GM19438 (cell line): ENCODE results near the gene ZDHHC5.
A peak's percentile ranks its signal among the peaks of the same experiment; 100 is the strongest.

Experiments used
- ATAC-seq: cut with Tn5 transposase; IDR thresholded peaks from one replicate; pipeline ENCODE4 v1.9.1; 2021; ENCODE audit warnings: low read depth; ENCODE audit not compliant: unreplicated experiment

The ZDHHC5 gene, protein sequence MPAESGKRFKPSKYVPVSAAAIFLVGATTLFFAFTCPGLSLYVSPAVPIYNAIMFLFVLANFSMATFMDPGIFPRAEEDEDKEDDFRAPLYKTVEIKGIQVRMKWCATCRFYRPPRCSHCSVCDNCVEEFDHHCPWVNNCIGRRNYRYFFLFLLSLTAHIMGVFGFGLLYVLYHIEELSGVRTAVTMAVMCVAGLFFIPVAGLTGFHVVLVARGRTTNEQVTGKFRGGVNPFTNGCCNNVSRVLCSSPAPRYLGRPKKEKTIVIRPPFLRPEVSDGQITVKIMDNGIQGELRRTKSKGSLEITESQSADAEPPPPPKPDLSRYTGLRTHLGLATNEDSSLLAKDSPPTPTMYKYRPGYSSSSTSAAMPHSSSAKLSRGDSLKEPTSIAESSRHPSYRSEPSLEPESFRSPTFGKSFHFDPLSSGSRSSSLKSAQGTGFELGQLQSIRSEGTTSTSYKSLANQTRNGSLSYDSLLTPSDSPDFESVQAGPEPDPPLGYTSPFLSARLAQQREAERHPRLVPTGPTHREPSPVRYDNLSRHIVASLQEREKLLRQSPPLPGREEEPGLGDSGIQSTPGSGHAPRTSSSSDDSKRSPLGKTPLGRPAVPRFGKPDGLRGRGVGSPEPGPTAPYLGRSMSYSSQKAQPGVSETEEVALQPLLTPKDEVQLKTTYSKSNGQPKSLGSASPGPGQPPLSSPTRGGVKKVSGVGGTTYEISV

DNA sequence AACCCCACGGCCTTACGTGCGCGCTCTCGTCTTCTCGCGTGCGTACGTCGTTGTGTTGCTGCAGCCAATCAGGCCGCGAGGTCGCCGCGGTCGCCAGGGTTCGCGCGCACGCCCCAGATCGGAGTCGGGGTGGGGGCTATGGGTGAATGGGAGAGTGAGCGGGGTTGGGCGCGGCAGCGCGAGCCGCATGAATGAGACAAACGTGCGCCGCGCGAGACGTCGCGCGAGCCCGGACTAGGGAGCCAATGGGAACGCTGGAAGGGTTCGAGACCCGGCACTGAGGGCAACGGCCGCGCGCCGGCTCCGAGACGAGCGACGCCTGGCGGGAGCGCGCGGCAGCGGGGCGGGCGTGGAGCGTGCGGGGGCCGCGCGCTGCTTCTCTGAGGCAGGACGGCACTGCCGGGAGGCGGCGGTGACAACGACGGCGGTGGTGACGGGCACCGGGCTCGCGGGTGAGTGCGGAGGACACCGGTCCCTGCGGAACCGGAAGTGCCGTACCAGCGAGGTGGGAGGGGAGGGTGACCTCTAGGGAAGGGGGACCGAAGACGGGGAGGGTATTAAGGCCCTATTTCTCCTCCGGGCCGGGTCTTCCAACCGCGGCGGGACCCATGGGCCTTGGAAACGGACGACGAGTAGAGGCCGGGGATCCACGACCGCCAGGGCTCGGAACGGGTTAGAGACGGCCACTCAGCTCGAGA lies at the start of gene ZDHHC5:
TSS of gene ZDHHC5 (plus strand) at position 379 of the 698 bp plus-strand sequence. CDS start 4,977 bp downstream, outside the sequence.
- peak; percentile 81 for ATAC-seq

DNA sequence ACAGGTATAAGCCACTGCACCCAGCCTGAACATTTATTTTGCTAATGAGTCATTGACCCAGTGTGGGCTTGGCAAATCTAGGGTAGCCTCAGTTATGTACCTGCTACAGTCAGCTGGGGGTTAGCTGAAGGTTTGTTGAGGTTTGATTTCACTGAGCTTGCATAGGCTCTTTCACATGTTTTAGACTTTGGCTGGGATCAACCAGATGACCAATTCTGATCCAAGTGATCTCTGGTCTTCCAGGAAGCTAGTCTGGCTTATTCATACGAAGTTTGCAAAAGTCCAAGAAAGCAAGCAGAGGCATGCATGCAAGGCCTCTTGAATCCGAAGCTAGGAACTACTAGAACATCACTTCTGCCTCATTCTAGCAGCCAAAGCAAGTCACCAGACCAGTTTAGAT lies 49.5 kb upstream of the ZDHHC5 start:
- no peak for ATAC-seq

DNA sequence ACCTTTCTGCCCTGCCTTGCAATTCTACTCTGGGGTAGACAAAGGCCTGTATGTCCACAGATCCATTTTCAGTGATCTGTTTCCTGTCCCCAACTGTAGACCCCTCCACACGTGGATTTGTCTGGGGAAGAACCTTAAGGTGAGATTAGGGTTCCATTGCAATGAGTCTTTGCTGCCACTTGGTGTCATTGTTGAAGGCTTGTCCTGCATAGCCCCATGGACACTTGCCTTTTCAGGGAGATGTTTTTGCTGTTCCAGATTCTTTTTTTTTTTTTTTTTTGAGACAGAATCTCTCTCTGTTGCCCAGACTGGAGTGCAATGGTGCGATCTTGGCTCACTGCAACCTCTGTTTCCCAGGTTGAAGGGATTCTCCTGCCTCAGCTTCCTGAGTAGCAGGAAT lies 48.6 kb upstream of the ZDHHC5 start:
- no peak for ATAC-seq

DNA sequence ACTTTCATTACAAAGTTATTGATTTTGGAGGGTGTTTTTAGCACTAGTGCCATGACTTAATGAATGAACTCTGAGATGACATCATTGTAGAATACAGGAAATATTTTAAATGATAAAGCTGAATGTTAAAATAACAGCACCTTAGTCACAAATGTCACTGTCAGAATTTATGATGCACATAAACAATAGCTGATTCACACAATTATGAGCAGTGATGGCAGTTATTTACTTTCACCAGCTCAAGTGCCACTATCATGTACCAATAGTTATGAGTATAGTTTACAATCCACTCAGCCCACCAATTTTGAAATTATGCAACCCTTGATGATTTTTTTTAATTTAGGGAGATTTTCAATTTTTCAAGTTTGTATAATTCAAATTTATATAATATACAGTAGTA lies 47.4 kb upstream of the ZDHHC5 start:
- no peak for ATAC-seq

DNA sequence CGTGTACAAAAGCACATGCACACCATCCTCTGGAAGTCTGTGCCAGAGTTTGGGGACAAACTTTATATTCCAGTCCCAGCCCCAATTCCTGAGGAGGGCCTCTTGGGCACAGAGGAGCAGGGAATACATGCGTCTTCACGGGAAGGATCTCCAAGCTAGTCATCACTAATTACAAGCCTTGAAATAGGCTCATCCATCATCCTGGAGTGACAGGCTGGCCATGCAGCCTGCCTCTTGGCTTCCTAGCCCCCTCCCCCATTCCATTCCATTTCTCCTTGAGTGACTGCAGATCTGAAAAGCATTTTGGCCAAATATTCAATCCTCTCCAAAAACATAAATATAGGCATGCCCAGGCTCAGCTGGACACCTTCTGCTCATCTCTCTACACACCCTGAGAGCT lies 45.7 kb upstream of the ZDHHC5 start:
- no peak for ATAC-seq

DNA sequence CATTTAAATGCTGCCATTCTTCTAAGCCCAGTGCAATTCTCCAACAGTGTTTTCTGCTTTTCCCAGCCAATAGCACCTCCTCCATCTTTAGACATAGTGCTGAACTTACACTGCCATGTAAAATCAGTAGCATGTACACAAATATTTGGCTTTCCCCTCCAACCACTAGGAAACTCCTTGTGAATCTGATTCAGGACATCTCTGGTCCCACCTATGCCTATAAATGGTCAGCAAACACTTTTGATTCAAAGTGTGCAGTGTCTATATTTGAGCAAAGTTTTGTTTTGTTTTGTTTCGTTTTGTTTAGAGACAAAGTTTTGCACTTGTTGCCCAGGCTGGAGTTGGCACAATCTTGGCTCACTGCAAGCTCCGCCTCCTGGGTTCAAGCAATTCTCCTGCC lies 43.0 kb upstream of the ZDHHC5 start:
- no peak for ATAC-seq

DNA sequence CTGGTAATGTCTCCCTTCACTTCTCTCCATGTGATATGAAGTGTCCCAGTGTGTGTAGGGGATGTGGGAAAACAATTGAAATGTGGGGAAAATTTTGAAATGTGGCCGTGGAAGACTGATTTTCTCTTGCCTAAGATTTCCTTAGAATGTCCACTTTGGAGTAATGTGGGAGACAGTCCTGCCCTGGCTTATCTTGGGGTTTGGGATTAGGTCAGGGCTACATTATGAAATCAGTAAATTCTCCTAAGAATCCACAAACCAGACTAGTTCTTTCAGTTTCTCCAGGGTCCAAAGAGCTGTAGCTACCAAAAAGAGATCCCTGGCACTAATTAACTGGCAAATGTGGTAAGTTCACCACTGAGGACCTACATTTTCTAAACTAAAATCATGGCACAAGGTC lies 41.0 kb upstream of the ZDHHC5 start:
- ATAC-seq = no peak

DNA sequence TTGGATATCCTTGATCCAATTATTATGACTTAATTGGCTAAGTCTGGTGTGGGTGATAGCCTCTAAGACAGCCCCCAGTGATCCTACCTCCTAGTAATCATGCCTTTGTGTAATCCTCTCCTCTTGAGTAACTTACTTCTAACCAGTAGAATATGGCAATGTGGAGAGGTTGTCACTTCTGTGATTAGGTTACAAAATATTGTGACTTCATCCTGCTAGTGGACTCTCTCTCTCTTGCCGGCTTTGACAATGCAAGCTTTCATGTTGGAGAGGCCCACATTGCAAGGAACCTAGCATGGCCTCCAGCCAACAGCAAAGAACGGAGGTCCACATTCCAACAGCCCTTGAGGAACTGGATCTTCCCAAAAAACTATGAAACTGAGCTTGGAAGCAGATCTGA lies 37.7 kb upstream of the ZDHHC5 start:
- no peak for ATAC-seq

DNA sequence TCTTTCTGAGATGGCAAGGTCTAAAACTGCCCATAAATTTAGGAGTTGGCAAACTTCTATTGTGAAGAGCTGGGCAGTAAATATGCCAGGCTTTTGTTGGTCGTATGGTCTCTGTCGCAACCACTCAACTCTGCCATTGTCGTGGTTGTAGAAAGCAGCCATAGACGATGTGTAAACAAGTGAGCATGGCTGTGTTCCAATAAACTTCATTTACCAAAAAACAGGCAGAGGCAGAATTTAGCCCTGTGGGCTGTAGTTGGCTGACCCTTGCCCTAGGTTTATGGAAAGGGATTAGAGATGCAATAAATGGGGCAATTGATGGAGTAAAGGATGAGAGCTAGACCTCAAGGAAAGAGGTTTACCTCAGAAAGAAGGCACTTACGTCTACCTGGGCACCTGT lies 35.8 kb upstream of the ZDHHC5 start:
- ATAC-seq = no peak

DNA sequence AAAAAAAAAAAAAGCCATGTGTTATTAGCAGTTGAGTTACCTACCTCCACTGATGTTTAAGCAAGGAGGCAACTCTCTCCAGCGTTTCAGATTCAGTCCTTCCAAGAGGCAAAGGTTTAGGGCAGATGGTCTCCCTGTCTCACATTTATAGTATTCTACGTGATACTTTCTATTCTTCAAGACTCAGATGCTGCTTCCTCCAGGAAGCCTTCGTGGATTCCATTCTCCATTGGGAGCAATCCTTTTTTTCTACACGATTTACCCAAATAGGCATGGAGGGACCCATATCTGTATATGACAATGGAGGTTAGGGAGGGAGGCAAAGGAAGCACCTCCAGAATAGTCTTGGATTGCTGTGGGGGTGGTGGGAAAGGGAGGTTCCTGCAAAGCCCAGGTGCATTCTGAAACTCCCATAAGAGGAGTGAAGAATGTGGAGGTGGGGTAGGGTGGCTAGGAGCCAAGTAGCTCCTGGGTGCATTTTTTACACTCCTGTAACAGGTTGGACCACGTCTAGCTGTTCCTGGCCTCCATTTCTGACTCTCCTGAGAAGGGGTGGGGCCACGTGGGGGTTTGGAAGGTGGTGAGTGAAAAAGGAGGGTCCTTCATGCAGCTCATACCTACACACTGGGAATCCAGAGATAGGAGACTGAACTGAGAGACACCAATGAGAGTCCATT lies 34.4 kb upstream of the ZDHHC5 start:
- no peak for ATAC-seq

DNA sequence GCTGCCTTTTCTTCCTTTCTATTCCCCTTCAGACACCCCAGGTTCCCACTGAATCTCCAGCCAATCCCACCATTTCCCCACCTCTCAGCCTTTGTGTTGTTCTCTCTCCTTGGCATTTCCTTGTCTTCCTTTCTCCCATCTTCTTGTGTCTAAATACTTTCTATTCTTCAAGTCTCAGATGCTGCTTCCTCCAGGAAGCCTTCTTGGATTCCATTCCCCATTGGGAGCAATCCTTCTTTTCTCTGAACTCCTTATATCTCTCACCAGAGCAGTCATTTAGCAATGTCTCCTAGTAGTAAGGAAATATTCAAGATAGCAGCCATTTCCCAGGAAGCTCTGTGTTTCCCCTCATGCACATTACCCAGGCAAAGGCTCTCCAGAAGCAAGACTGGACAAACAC lies 33.6 kb upstream of the ZDHHC5 start:
- ATAC-seq = no peak

DNA sequence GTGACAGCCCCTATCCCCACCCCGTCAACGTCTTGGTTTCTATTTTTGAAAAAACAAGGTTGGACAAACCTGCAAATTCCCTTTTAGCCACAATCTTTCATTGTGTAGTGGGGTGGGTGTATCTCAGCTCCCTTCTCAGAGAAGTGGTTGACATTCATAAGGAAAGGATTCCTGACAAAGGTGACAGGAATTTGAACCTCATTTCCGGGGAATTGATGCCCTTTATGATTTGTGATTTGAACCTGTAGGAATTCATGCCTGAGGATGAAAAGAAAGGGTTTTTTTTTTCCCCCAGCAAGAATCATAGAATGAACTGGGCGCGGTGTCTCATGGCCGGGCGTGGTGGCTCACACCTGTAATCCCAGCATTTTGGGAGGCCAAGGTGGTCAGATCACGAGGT lies 32.7 kb upstream of the ZDHHC5 start:
- ATAC-seq = no peak

DNA sequence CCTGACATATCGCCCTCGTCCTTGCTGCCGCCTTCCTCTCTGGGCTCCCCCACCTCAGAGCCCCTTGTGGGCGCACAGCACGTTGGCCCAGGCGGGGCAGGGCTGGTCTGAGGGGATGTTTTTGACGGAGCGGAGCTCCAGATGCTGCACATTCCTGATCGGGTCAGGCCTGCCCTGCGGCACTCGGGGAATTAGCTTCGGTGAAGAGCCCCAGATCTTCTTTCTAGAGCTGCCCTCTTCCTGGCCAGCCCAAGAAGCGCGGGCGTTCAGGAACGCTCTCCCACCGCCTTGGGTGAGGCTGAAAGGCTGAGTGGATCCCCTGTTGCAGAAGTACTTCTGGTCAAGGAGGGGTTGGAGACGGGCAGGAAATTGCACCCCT lies 30.3 kb upstream of the ZDHHC5 start:
- ATAC-seq = no peak

DNA sequence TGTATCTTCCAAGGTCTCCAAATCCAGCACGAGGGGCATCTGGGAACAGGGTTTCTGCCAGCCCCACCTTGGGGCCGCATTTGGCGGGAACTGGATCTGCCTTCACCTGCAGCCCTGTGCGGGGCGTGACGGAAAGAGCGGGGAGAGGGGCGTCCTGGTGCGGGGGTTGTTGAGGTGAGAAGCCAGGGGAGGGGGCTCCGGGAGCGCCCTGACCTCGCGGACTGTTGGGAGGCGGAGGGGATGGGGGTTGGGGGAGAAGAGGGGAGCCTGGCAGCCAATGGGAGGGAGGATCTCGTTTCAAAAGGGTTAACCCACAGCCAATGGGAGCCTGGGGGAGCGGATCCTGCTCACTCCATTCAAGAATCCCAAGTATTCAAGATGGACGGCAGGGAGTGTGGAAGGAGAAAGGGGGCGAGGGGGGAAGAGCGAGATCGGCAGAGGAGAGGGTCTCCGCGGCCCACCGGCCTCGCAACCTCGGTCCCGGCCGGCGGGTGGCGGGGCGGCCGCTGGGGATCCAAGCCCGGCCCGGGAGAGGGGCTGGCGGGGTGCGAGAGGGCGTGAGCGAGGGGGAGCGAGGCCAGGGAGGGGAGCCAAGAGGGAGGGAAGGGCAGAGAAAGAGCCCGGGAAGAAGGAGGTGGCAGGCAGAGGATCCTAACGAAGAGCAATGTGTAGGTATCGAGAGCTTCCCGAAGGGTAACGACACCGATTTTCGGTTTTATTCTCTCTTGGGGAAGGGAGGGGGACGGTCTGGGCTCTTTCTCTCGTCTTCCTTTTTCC lies 29.7 kb upstream of the ZDHHC5 start:
- ATAC-seq = no peak

DNA sequence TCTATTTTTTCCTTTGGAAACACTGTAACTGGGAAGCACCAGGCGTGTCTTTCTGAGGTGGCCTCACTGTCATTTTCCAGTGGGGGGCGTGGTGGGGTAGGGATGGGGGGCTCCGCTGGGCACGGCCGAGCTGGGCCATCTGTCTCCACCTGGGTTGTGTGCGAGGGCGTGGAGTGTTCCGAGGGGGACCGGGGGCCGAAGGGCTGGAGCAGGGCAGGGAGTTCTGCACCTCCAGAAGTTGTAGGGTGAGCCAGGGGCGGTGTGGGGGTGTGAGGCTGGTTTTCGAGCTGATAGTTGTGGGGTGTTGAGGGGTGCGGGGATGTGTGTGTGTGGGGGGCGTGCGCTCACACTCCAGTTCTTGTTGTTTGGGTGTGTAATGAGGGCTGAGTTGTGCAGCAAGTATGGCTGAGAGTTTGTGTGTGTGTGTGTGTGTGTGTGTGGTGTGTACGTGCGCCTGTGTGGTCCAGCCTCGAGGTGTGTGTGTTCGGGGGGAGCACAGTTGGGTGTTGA lies 29.0 kb upstream of the ZDHHC5 start:
- no peak for ATAC-seq

DNA sequence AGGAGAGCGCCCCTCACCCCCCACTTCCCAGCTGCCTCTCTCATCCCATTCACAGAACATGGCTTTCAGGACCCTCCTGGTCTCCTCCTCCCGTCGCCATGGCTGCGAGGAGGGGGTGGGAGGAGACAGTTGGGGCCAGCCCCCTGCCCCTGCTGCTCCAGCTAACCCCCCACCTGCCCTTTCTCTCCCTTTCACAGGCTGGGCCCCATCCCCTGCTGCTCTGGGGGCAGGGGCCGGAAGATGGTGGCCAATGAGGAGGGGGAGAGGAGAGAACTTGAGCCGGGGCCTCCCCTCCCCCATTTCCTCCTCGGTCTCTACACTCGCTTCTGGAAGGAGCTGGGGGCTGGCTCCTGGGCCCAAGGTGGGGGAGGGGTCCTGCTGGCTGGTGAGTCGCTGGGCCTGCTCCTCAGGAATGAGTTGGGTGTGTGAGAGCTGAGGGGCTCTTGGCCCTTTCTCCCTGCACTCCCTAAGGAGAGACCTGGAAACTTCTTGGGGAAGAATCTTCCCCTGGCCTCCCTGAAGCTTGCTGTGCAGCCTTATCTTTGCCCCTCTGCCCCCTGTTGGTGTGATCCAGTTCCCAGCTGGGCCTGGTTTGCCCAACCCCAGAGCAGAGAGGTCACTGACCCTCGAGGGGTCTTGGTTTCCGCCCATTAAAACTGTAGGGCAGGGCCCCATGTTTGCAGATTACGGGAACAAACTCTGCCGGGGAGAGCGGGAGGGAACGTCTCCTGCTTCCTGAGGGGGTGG lies 28.4 kb upstream of the ZDHHC5 start:
- no peak for ATAC-seq

DNA sequence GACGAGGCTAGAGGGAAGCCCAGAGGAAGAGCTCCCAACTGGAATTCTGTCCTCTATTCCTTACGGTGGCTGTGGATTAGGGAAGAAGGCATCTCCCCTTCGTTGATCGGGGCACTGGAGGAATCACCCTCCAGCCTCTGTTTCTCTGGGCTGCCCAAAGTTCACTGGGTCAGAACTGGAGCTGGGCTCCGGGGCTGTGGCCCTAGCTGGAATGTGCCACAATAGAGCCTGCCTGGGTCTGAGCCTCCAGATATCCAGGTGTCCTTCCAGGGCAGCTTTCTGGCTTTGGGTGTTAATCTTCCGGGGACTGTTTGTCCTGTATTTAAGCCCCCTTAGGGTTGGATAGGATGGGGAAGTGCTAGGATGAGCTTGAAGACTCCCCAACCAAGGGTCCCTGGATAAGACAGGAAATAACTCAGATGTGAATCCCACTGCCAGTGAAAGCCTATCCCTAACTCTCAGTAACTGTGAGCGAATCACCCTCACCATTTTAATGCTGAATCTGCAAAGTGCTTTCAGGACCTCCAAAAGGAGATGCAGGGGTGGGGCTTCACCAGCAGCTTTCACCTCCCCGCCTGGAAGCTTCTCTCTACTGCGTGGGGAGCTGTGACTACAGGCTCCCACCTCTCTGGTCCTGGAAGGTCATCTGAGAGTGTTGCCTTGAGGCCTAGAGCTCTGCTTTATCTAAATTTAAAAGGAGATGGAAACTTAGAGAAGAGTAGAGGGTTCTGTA lies 27.7 kb upstream of the ZDHHC5 start:
- ATAC-seq = no peak

DNA sequence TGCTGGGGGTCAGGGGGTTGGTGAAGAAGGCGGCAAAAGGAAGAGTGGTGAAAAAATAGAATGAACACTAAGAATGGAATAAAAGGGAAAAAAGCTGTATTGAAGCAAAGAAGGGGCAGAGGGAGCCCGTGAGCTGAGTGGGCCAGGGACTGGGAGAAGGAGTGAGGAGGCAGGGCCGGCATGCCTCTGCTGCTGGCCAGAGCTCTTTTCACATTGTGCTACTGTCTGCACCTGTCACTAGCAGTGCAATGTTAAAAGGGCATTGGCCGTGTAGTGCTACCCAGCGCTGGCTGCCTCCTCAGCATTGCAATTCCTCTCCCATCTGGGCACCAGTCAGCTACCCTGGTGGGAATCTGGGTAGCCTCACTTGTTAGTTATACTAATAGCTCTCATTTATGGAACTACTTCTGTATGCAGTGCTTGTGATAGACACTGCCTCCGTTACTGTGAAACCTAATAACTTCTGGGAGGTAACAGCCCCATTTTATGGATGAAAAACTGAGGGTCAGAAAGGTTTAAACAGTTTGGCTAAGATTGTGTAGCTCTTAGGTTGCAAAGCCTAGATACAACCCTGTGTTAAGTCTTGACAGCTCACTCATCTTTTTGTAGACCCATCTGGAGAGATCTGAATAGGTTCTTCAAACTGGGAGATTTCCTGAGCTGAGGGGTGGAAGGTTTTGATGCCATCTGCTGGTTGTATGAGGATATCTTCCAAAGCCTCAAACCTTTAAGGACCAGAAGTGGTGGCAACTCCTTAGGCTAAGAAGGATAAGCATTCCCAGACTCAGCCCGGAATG lies 26.7 kb upstream of the ZDHHC5 start:
- no peak for ATAC-seq
